Liver (tissue), 9 donors: Measurements from ENCODE around the gene PARD3. TPM values are rescaled to one million over a fixed set of nuclear protein-coding genes. Genes with fewer than 3 reads are reported as not detected.

ENCODE experiments used
- DNase-seq: peaks from one replicate; pipeline ENCODE4 v3.0.0-alpha.2; 2017; ENCODE audit warnings: low spot score
- H3K27ac ChIP-seq, 2 donors: one replicate each; pipeline ENCODE4 v1.7.0; 2013; ENCODE audit warnings: inconsistent platforms in 2 of 2, low read length in 2 of 2, control low read depth in 1 of 2, low read depth in 1 of 2, mild to moderate bottlenecking in 1 of 2
- H3K27me3 ChIP-seq, 4 donors: one replicate each; pipeline versions ENCODE4 v1.6.1 to v1.7.0; 2013; ENCODE audit warnings: low read length in 3 of 4, inconsistent platforms in 1 of 4, mild to moderate bottlenecking in 1 of 4, moderate library complexity in 1 of 4; ENCODE audit not compliant: control insufficient read depth in 4 of 4, insufficient read depth in 4 of 4
- H3K36me3 ChIP-seq, 4 donors: one replicate each; pipeline versions ENCODE4 v1.6.1 to v1.7.0; 2013; ENCODE audit warnings: low read length in 3 of 4, mild to moderate bottlenecking in 3 of 4, low read depth in 1 of 4, moderate library complexity in 1 of 4; ENCODE audit not compliant: control insufficient read depth in 4 of 4, insufficient read depth in 3 of 4
- H3K4me1 ChIP-seq, 4 donors: one replicate each; pipeline versions ENCODE4 v1.6.1 to v1.7.0; 2013; ENCODE audit warnings: low read length in 3 of 4, mild to moderate bottlenecking in 3 of 4, moderate library complexity in 1 of 4; ENCODE audit not compliant: control insufficient read depth in 4 of 4, insufficient read depth in 4 of 4
- H3K4me3 ChIP-seq, 3 donors: one replicate each; pipeline versions ENCODE4 v1.6.1 to v1.7.0; 2013; ENCODE audit warnings: low read length in 3 of 3, control low read depth in 1 of 3, low read depth in 1 of 3, mild to moderate bottlenecking in 1 of 3
- H3K9ac ChIP-seq, 2 donors: one replicate each; pipeline ENCODE4 v1.7.0; 2013; ENCODE audit warnings: low read length in 2 of 2, mild to moderate bottlenecking in 2 of 2, moderate library complexity in 2 of 2, control low read depth in 1 of 2, low read depth in 1 of 2
- H3K9me3 ChIP-seq, 4 donors: one replicate each; pipeline versions ENCODE4 v1.6.1 to v1.7.0; 2013; ENCODE audit warnings: low read length in 3 of 4; ENCODE audit not compliant: control insufficient read depth in 4 of 4
- CTCF ChIP-seq: fragments of 150-350 bp; IDR thresholded peaks from 2 replicates; pipeline ENCODE4 v1.5.1; 2017; ENCODE audit warnings: improper control_type of control experiment, low read depth, low read length; ENCODE audit not compliant: missing input control
- EGR1 ChIP-seq, 2 donors: IDR thresholded peaks; 2 replicates each; pipeline ENCODE4 v1.6.1; 2016 to 2018; ENCODE audit warnings: antibody characterized with exemption in 2 of 2, low read depth in 2 of 2
- HNF4G ChIP-seq: IDR thresholded peaks from 2 replicates; pipeline ENCODE4 v1.6.1; 2016; ENCODE audit warnings: antibody characterized with exemption
- RAD21 ChIP-seq, 2 donors: IDR thresholded peaks; 2 replicates each; pipeline ENCODE4 v1.6.1; 2016; ENCODE audit warnings: antibody characterized with exemption in 2 of 2, mild to moderate bottlenecking in 2 of 2
- REST ChIP-seq: IDR thresholded peaks from 2 replicates; pipeline ENCODE4 v1.6.1; 2016; ENCODE audit warnings: antibody characterized with exemption, mild to moderate bottlenecking
- RXRA ChIP-seq, 2 donors: IDR thresholded peaks; 2 replicates each; pipeline ENCODE4 v1.6.1; 2017 to 2018; ENCODE audit warnings: antibody characterized with exemption in 2 of 2, mild to moderate bottlenecking in 1 of 2
- SP1 ChIP-seq: IDR thresholded peaks from 2 replicates; pipeline ENCODE4 v1.6.1; 2018; ENCODE audit warnings: antibody characterized with exemption, mild to moderate bottlenecking
- WGBS: extraction: QIAGEN DNeasy Blood & Tissue Kit; methylation state at CpG from one replicate; pipeline ENCODE4 v1.1.7; 2013; 5-methylcytosine and 5-hydroxymethylcytosine counted together
- polyA plus RNA-seq, 2 donors: library from polyadenylated mRNA; stranded (reverse) in 1 of 2; unstranded in 1 of 2; fragments of 200-250 nt in 1 of 2; fragments of >200 nt in 1 of 2; fragmentation: Nextera tagmentation in 1 of 2; extraction: Ambion mirVana in 1 of 2; gene quantifications; one replicate each; pipeline versions ENCODE4 v1.2.1 to v1.2.3, GENCODE V29; 2013 to 2015
- total RNA-seq, 2 donors: library from RNA; depleted of rRNA; stranded (reverse); fragments of >200 nt; gene quantifications; one replicate each; pipeline ENCODE4 v1.2.3, GENCODE V29; 2014
- donor health status: healthy.
- donor health status: healthy.
- donor health status: healthy.
- donor health status: healthy.
- donor health status: healthy.

Gene PARD3
- total and polyA plus RNA-seq, 4 donors, result 12.3 to 43.8 (median 13.5) TPM

GRCh38 chr10:34231441-34232180 is 583.5 kb downstream of the PARD3 start:
- no peaks in the 10 kb centered on the region for H3K36me3 ChIP-seq
- no peaks in the 10 kb centered on the region for H3K4me1 ChIP-seq
- no peak overlapping the region for H3K9ac ChIP-seq
- no peak for TF ChIP-seq HNF4G
- TF ChIP-seq CTCF, result no peak
- no peak for TF ChIP-seq RXRA (IDR thresholded peaks at IDR 0.05)
- no peak for TF ChIP-seq SP1
- 72% methylated on average over 11 of the region's 11 CpGs for WGBS
- DNase-seq, result no peak
- no peaks in the 10 kb centered on the region for H3K9me3 ChIP-seq
- H3K4me3 ChIP-seq, result no peak overlapping the region
- H3K27ac ChIP-seq, result no peak overlapping the region
- H3K27me3 ChIP-seq, result no peaks in the 10 kb centered on the region

- no peak overlapping the region for H3K4me3 ChIP-seq
- TF ChIP-seq RXRA (IDR thresholded peaks at IDR 0.05) (no peak), RAD21 (IDR thresholded peaks at IDR 0.05) (no peak), HNF4G (no peak), EGR1 (IDR thresholded peaks at IDR 0.05; ENCODE audit: low read depth in 2 of 2) (no peak)
- no peaks in the 10 kb centered on the region for H3K9me3 ChIP-seq
- H3K27me3 ChIP-seq, result no peaks in the 10 kb centered on the region
- no peak overlapping the region for H3K9ac ChIP-seq
- H3K36me3 ChIP-seq, result no peaks in the 10 kb centered on the region
- DNase-seq, result no peak
- H3K4me1 ChIP-seq, result no peaks in the 10 kb centered on the region
- H3K27ac ChIP-seq, result no peak overlapping the region
- WGBS, result 89% methylated on average over 3 of the region's 3 CpGs
Observed at GRCh38 chr10:34229917-34230316, 585.2 kb downstream of the PARD3 start.

- Histone ChIP-seq H3K9me3 (no peaks in the 10 kb centered on the region), H3K4me1 (no peaks in the 10 kb centered on the region), H3K36me3 (no peaks in the 10 kb centered on the region), H3K9ac (no peak overlapping the region), H3K27ac (no peak overlapping the region), H3K4me3 (no peak overlapping the region), H3K27me3 (no peaks in the 10 kb centered on the region)
- TF ChIP-seq REST, result no peak
- TF ChIP-seq RXRA (IDR thresholded peaks at IDR 0.05), result no peak
- no peak for TF ChIP-seq HNF4G
- no peak for DNase-seq
- WGBS, result 89% methylated on average over 7 of the region's 7 CpGs
Observed at GRCh38 chr10:34228066-34228465, 587.0 kb downstream of the PARD3 start.
